Colon (tissue), 2 donors: ENCODE data around the gene CEACAM16.
"Not testable (repeated sequence)": the region's sequence is repeated elsewhere in the genome, so short reads cannot be mapped to it uniquely, and the experiment has no call there.

ENCODE experiments used
- FAIRE-seq: peaks from 2 replicates; lab custom pipeline; 2012; peaks lifted over from hg19 to GRCh38; lab: Jason Lieb, UNC
- donor health status: control.
- donor health status: control.

The CEACAM16 gene

GRCh38 chr19:44703336-44704078 lies 4.6 kb downstream of the CEACAM16 start:
- FAIRE-seq = no peak

GRCh38 chr19:44704982-44705381 lies 6.0 kb downstream of the CEACAM16 start:
- FAIRE-seq = no peak

GRCh38 chr19:44705502-44706010 lies 6.6 kb downstream of the CEACAM16 start:
- no peak for FAIRE-seq

- FAIRE-seq = no peak
Measured at GRCh38 chr19:44706506-44707236, 7.7 kb downstream of the CEACAM16 start.

GRCh38 chr19:44707794-44708193 lies 8.8 kb downstream of the CEACAM16 start:
- FAIRE-seq = no peak

- no peak for FAIRE-seq
Measured at GRCh38 chr19:44708940-44709339, 10.0 kb downstream of the CEACAM16 start.

GRCh38 chr19:44709434-44710266 lies 10.7 kb downstream of the CEACAM16 start:
- FAIRE-seq = not testable (repeated sequence)

- no peak for FAIRE-seq
Measured at GRCh38 chr19:44710483-44710882, 11.5 kb downstream of the CEACAM16 start.

GRCh38 chr19:44712864-44713515 lies 14.0 kb downstream of the CEACAM16 start:
- no peak for FAIRE-seq

- FAIRE-seq = no peak
Measured at GRCh38 chr19:44714597-44715169, 15.7 kb downstream of the CEACAM16 start.

GRCh38 chr19:44717603-44718002 lies 18.7 kb downstream of the CEACAM16 start:
- no peak for FAIRE-seq

- FAIRE-seq = no peak
Measured at GRCh38 chr19:44718441-44719261, 19.7 kb downstream of the CEACAM16 start.

- no peak for FAIRE-seq
Measured at GRCh38 chr19:44719262-44719701, 20.3 kb downstream of the CEACAM16 start.

GRCh38 chr19:44720396-44720795 lies 21.4 kb downstream of the CEACAM16 start:
- not testable (repeated sequence) for FAIRE-seq

- no peak for FAIRE-seq
Measured at GRCh38 chr19:44720945-44721344, 22.0 kb downstream of the CEACAM16 start.

- FAIRE-seq = not testable (repeated sequence)
Measured at GRCh38 chr19:44721369-44721768, 22.4 kb downstream of the CEACAM16 start.

GRCh38 chr19:44722131-44723121 lies 23.5 kb downstream of the CEACAM16 start:
- FAIRE-seq = no peak

- no peak for FAIRE-seq
Measured at GRCh38 chr19:44723299-44723951, 24.5 kb downstream of the CEACAM16 start.

- FAIRE-seq = no peak
Measured at GRCh38 chr19:44723952-44724319, 25.0 kb downstream of the CEACAM16 start.
